GM10266 (cell line): Measurements from ENCODE around the gene MCF2.

Experiments
- DNase-seq: peaks from one replicate; pipeline ENCODE4 v3.0.0; 2012; ENCODE audit errors: extremely low spot score
- TF ChIP-seq, protein P1 (sequence below): IDR thresholded peaks from 2 replicates; pipeline ENCODE4 v1.5.1; 2012; ENCODE audit warnings: mild to moderate bottlenecking, low read depth; ENCODE audit not compliant: control insufficient read depth, insufficient read depth; ENCODE audit errors: missing control alignments

The MCF2 gene

DNA sequence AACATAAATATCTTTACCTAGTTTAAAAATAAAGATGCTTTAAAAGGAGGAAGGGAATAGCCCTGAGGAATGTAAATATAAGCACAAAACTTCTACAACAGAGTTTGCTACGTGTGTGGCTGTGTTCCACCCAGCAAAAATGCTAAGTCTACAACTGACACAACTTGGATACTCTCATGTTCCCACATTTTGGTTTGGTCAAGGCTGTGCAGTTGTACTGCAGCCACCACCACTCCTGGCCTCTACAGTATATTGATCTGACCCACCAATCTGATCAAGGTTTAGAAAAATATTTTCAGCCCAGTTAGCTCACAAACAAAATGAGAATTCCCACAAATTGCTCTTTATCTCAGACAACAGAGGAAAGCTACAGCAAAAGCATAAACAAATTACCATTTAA lies 165.3 kb downstream of the MCF2 start:
- TF ChIP-seq, protein P1, sequence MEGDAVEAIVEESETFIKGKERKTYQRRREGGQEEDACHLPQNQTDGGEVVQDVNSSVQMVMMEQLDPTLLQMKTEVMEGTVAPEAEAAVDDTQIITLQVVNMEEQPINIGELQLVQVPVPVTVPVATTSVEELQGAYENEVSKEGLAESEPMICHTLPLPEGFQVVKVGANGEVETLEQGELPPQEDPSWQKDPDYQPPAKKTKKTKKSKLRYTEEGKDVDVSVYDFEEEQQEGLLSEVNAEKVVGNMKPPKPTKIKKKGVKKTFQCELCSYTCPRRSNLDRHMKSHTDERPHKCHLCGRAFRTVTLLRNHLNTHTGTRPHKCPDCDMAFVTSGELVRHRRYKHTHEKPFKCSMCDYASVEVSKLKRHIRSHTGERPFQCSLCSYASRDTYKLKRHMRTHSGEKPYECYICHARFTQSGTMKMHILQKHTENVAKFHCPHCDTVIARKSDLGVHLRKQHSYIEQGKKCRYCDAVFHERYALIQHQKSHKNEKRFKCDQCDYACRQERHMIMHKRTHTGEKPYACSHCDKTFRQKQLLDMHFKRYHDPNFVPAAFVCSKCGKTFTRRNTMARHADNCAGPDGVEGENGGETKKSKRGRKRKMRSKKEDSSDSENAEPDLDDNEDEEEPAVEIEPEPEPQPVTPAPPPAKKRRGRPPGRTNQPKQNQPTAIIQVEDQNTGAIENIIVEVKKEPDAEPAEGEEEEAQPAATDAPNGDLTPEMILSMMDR: no peak
- no peak for DNase-seq

DNA sequence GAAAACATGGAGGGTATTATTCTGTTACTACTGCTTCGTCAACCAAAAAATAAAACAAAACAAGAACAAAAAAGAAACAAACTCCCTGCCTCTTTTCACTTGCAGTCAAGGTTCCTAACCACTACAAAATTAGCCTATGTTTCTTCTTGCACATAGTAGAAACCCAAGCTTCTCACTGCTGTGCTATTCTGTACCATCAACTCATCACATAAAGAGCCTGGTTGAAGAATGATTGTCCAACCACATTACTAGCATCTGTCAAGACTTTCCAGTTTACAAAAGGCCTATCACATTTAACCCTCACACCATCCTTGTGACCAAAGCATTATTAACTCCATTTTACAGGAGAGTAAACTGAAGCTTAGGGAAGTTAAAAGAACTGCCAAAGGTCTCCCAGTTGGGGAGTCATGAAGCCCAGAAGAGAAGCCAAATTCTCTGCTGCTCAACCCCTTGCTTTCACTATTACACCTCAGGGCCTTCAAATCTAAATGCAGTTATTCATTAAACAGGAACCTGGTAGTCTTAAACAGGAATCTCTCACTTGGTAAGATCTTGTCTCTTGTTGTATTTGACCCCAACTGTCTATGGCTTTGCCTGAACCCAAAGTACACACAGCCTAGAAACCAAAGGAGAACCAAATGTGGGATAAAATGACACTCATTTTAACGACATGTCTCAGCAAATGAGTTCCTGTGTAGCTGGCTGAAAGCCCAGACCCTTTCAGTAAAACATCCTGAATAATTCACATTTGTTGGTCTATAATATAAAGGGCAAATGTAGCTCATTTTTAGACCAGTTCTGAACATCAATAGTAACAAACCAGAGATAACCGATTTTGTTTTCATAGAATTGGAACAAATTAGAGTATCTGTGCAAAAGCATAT lies 168.8 kb downstream of the MCF2 start:
- TF ChIP-seq, protein P1: no peak
- no peak for DNase-seq

DNA sequence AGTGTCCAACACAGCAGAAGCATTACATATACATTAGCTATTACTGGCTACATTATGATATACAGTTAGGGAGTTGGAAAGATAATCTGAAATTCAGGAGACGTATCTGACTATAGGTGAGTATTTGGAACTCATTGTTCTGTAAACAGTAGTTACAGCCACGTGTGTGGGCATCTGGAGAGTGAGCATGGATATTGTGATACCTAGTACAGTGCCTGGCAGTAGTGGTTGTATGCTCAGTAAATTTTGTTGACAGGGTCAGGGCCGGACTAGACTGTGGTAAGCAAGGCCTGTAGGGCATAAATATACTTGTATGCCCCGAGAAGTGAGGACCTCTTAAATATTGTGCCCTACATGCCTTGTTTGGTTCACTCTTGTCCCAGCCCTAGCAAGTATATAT lies 174.5 kb downstream of the MCF2 start:
- DNase-seq: no peak
- TF ChIP-seq, protein P1: no peak

DNA sequence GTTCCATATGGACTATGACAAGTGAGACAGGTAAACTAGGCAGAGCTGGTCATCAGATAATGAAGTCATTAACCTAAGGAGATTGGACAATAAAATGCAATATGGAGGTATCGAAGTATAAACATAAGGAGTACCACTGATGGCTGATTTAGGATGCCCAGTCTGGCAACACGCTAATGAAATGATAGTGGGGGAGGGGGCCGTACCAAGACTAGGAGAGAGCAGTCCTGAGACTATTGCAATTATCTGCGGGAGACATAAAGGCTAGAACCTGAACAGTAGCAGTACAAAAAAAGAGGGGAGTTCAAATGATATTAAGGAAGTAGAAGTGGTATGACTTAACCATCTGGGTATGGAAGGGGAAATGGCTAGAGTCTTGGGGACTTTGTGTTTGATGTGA lies 175.1 kb downstream of the MCF2 start:
- DNase-seq: no peak

More for the DNA sequence above, 175.1 kb downstream of the MCF2 start:
- TF ChIP-seq, protein P1: no peak
